H4 (cell line): ENCODE results near the gene TPBGL. TPM values are rescaled to one million over a fixed set of nuclear protein-coding genes. Genes with fewer than 3 reads are reported as not detected.
A peak's percentile ranks its signal among the peaks of the same experiment; 100 is the strongest.

ENCODE experiments used
- DNase-seq: peaks from one replicate; pipeline ENCODE4 v3.0.0-alpha.2; 2015; ENCODE audit warnings: low spot score
- total RNA-seq: library from RNA; depleted of rRNA; stranded (reverse); fragments of >200 nt; shearing (Covaris generic); gene quantifications from 2 replicates; pipeline ENCODE4 v1.2.3, GENCODE V29; 2014

Gene TPBGL
- total RNA-seq, 1 experiment from 2014 or later: not detected

DNA sequence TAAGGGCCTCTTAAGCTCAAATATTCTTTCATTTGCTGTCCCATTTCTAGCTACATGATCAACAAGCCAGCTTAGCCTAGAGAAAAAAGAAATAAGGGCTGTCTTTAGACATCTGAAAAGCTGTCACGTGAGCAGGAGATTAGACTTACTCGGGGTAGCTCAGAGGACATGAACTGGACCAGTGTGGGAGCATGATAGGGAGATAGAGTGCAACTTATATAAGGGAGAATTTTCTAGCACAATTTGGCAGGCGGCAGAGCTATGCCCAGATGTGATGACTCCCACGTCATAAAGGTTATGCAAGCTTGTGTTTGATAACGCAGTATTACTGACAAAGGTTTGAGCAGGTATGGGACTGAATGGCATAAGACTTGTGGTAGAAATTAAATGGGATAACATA, 28.2 kb upstream of the TPBGL start:
- no peak for DNase-seq

DNA sequence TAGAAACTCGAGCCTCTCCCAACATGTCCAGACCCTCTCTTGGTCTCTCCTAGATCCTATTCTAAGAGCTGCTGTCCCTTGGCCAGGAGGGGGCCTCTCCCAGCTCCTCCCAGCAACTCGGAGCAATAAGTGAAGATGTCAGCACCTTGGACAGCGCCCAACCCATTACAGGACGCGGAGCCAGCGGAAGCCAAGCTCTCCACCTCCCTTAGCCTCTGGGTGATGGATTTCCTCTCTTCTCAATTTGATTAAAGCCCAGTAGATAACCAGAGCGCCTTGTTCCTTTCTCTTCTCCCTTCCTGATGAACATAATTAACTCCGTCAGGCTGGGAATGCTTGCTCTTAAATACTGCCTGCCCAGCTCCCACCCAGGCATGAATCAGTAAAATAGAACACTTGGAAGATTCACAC, 26.2 kb upstream of the TPBGL start:
- peak; percentile 61 for DNase-seq

GRCh38 chr11:75214843-75215242, 25.7 kb upstream of the TPBGL start:
- DNase-seq: no peak

- no peak for DNase-seq
Observed at GRCh38 chr11:75219869-75220268, 20.7 kb upstream of the TPBGL start.

DNA sequence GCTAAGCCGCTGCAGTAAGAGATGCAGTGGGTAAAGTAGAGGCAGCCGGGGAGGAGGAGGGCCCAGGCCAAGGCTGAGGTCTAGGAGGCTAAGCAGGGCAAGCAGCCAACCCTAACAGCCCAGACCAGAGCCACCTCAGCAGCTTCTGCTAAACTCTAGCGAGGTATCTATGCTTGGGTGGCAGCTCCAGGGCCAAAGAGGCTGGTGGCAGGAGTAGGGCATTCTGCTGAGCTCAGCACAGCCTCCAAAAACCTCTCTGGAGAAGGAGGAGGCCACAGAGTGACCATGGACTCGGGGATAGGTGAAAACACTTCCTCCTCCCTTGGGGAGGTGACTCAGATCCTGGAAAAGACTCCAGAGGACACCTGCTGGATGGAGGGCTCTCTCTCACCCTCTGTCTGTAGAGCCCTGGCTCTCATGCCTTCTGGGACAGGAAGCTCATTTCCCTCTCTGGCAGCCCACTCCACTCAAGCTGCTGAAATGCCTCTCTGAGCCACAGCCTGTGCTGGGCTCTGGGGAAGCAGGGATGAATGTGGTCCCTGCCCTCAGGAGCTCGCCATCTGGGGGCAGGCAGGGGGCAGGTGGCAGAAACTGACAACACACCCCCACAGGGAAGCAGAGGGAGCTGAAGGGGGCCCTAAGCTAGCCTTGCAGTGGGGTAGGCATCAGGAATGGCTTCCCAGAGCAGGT, 16.5 kb upstream of the TPBGL start:
- peak; percentile 22 for DNase-seq

- DNase-seq: no peak
Observed at GRCh38 chr11:75225794-75226193, 14.8 kb upstream of the TPBGL start.

DNA sequence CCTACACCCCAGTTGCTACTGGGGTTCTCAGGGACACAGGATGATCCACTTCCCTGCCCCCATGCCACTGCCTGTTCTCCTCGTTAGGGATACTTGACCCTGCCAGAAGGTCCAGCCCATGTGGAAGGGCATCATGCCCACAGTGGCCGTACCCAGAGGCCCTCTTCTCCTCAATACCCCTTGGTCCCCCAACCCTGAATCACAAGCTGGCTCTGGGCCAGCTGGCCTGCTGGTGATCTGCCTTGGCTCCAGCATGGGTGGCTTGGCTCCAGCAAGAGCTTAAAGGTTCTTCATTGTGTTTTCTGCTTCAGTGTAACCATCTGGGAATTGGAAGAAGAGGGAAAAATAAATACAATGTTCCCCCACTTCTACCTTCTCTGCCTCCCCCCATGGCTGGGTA, 11.1 kb upstream of the TPBGL start:
- no peak for DNase-seq

- DNase-seq: no peak
Observed at GRCh38 chr11:75230621-75231020, 10.0 kb upstream of the TPBGL start.

- peak; percentile 35 for DNase-seq
Observed at GRCh38 chr11:75233754-75234172, 6.8 kb upstream of the TPBGL start.

- DNase-seq: no peak
Observed at GRCh38 chr11:75236062-75236461, 4.5 kb upstream of the TPBGL start.

DNA sequence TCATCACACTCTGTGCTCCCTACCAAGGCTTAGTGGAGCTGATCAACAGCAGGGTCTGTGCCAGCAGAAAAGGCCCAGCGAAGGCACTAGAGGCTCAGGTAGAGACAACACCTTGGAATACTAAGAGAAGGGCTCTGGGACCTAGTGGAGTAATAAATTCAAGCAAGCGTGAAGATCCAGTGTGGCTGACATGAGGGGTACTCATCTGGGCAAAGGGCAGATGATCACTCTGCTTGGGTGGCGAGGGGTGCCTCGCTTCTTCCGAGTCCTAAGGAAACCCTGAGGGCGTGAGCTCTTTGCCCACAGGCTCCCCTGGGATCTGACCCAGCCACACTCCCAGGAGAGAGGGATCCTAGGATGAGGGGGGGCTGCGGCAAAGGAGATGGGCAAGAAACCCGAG, 3.5 kb upstream of the TPBGL start:
- DNase-seq: no peak

DNA sequence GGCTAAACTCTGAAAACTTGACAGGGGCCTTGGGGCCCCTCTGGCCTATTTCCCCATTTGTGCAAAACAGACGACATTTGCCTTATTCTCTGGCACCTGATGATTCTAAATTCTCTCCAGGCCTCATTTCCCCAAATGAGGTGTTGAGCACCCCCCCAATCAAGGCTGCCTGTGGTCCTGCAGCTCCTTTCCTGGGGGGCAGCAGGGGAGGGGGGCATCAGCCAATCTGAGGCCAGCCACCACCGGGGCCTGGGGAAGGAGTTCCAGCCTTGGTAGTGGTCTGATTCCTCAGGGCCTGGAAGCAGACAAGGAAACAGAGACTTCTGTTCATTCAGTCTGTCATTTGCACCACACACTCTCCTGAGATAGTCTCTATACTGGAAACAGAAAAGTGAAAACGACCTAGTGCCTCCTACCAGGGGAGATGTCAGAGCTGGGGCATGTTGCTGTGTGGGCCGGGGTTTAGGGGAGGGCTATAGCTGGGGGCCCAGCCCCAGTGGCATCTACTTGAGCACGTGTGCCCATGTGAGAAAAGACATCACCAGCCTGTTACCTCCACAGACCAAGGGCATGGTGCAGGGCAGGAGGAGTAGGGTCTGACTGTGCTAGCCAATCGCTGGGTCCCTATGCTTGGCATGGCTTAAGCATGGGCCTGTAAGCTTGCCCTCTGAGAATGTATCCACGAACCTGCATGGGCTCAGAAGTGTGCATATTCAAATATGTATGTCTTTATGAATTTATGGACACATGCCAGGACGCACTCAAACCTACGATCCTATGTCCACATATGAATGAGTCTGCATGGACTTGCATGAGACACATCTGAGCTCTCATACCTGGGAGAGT, 1.8 kb upstream of the TPBGL start:
- DNase-seq: no peak

DNA sequence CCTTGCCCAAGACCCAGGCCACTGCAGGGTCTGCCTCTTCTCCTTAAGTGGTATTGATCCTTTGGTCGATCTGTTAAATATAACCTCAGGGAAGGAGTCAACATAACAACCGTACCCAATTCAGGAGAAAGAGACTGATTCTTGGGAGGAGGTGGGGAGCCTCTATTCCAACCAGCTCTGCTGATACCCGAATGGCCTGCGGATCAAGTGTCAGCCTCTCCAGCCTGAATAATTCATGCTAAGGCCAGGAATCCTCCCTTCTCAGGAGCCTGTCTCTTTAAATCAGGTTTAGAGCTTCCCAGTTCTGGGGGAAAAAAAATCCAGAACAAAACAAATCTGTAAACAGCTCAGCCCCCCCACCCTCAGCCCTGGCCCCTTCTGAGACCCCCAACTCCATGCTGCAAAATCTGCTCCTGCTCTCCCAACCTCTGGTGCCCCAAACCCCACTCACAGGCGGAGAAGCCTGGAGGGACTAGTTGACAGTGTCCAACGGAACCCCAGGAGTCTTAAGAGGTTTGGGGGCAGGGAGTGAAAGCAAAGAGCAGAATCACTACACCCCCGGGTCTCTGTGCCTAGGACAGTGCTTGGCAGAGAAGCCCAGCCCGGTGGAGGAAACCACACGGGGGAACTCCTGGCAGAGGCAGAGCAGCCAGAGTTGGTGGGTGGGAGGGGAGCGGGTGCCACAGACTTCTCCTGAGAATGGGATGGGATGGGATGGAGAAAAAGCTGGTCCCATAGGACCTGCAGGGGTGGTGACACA, 863 bp upstream of the TPBGL start:
- no peak for DNase-seq

- no peak for DNase-seq
Observed at GRCh38 chr11:75241036-75241905, 697 bp downstream of the TPBGL start.

- DNase-seq: no peak
Observed at GRCh38 chr11:75241906-75242644, 1.5 kb downstream of the TPBGL start.

- DNase-seq: no peak
Observed at GRCh38 chr11:75242722-75243600, 2.4 kb downstream of the TPBGL start.

- no peak for DNase-seq
Observed at GRCh38 chr11:75244052-75244814, 3.7 kb downstream of the TPBGL start.

GRCh38 chr11:75245356-75246005, 4.9 kb downstream of the TPBGL start:
- DNase-seq: no peak
